Gastrocnemius medialis (tissue), 4 donors: ENCODE data around the gene PLCXD1.

Experiments used
- CTCF ChIP-seq, 5 experiments: fragments of 450-650 bp in 3 of 5; fragments of 200-600 bp in 2 of 5; sonication (generic) in 2 of 5; IDR thresholded peaks in 4 of 5; conservative IDR thresholded peaks in 1 of 5; 1 replicate in 4 of 5; 2 replicates in 1 of 5; pipeline ENCODE4 v1.5.1; 2016 to 2019; ENCODE audit warnings: antibody characterized with exemption in 5 of 5, mild to moderate bottlenecking in 3 of 5, moderate library complexity in 3 of 5
- POLR2A ChIP-seq, 2 donors: fragments of 450-650 bp; IDR thresholded peaks; one replicate each; pipeline ENCODE4 v1.6.1; 2017; ENCODE audit warnings: antibody characterized with exemption in 2 of 2, mild to moderate bottlenecking in 2 of 2, moderate library complexity in 2 of 2

GRCh38 chrX:252957-253291 lies 28.3 kb upstream of the PLCXD1 start:
- no peak for TF ChIP-seq POLR2A (IDR thresholded peaks at IDR 0.05)
- no peak for TF ChIP-seq CTCF (IDR thresholded peaks at IDR 0.05 in 4 of 5, conservative IDR thresholded peaks at IDR 0.05 in 1 of 5)
